ENCODE data around the gene CUTA. TPM values are rescaled to one million over a fixed set of nuclear protein-coding genes. Genes with fewer than 3 reads are reported as not detected.

The CUTA gene
- total and polyA plus RNA-seq, 2 of the 13 experiments (the other 11 are each of a cell fraction or from before 2014, with no cell fraction given), result 170 to 180 TPM

GRCh38 chr6:33446356-33446755 lies 28.4 kb upstream of the CUTA start:
- Histone ChIP-seq H3K4me1 (ENCODE audit: insufficient read depth, low read length) (no peaks in the 10 kb centered on the region), H3K27ac (ENCODE audit: extremely low read length, insufficient read depth, low read length) (no peak overlapping the region), H4K20me1 (ENCODE audit: insufficient read depth, low read length) (no peaks in the 10 kb centered on the region), H3K4me2 (ENCODE audit: low read depth, low read length) (no peak overlapping the region), H2AFZ (ENCODE audit: low read length) (no peak overlapping the region), H3K4me3 (replicated peaks in 1 of 3; ENCODE audit: insufficient read depth in 1 of 3, low read depth in 2 of 3, low read length in 3 of 3) (no peak overlapping the region), H3K27me3 (ENCODE audit: control insufficient read depth in 1 of 2, insufficient read depth in 2 of 2, low read length in 2 of 2) (no peaks in the 10 kb centered on the region; a peak in 1 of 5 replicates), H3K9ac (ENCODE audit: insufficient read depth, low read depth, low read length) (no peak overlapping the region), H3K79me2 (ENCODE audit: insufficient read depth, low read length) (no peaks in the 10 kb centered on the region), H3K36me3 (replicated peaks in 1 of 2; ENCODE audit: control insufficient read depth in 1 of 2, insufficient read depth in 2 of 2, low read length in 2 of 2) (no peaks in the 10 kb centered on the region), H3K9me3 (ENCODE audit: low read length) (no peaks in the 10 kb centered on the region)
- BruUV-seq (replicated peaks), result no TSS peak
- CTCF ChIA-PET (ENCODE audit: low intra/inter-chr PET ratio, low total read pairs), result no interaction called here
- DNase-seq (ENCODE audit: low spot score), result no peak
- POLR2A ChIA-PET, result interaction anchor here (0.8 to 3.2 kb wide), 2 partner anchors 8 to 28 kb away, joined by 3 to 13 read pairs; partner anchors contain the start of genes CUTA and ZBTB9
- WGBS (ENCODE audit: low lambda C conversion rate), result 88% methylated on average over 10 of the region's 10 CpGs
- intact Hi-C loops (cut with micrococcal nuclease; ENCODE audit: unreplicated experiment) (no loop called here), in situ Hi-C loops (cut with HindIII; ENCODE audit: extremely low pct_ligation_motif_present, low pct_unique_long_range_greater_than_20kb) (no loop called here)
- ATAC-seq, result no peak
- FAIRE-seq, result no peak
- no peak for TF ChIP-seq ZBTB7B (CRISPR knock-in tag; IDR thresholded peaks at IDR 0.05)
- no peak for TF ChIP-seq TCF7 (IDR thresholded peaks at IDR 0.05; ENCODE audit: low read depth)
- no peak for TF ChIP-seq TBP (CRISPR knock-in tag; IDR thresholded peaks at IDR 0.05)
- no peak for TF ChIP-seq JUN (CRISPR knock-in tag; IDR thresholded peaks at IDR 0.05)
- TF ChIP-seq ADNP (CRISPR knock-in tag; IDR thresholded peaks at IDR 0.05), result no peak
- no peak for TF ChIP-seq NCOA5 (CRISPR knock-in tag; IDR thresholded peaks at IDR 0.05)
- TF ChIP-seq FIP1L1 (IDR thresholded peaks at IDR 0.05; ENCODE audit: borderline replicate concordance, insufficient read depth, low read depth, low read length), result no peak
- TF ChIP-seq USF2 (IDR thresholded peaks at IDR 0.05; ENCODE audit: low read depth, low read length), result no peak
- TF ChIP-seq USF2 (CRISPR knock-in tag; IDR thresholded peaks at IDR 0.05; ENCODE audit: borderline replicate concordance), result no peak
- TF ChIP-seq ZFY (CRISPR knock-in tag; IDR thresholded peaks at IDR 0.05), result no peak
- TF ChIP-seq GLMP (CRISPR knock-in tag; IDR thresholded peaks at IDR 0.05; ENCODE audit: borderline replicate concordance), result no peak
- TF ChIP-seq ATF7-NPFF (CRISPR knock-in tag; IDR thresholded peaks at IDR 0.05; ENCODE audit: low read depth), result no peak
- no peak for TF ChIP-seq STAT6 (CRISPR knock-in tag; IDR thresholded peaks at IDR 0.05; ENCODE audit: borderline replicate concordance)
- TF ChIP-seq ZSCAN9 (CRISPR knock-in tag; IDR thresholded peaks at IDR 0.05; ENCODE audit: borderline replicate concordance), result no peak
- TF ChIP-seq UBTF (CRISPR knock-in tag; IDR thresholded peaks at IDR 0.05), result no peak
- no peak for TF ChIP-seq STAG1 (CRISPR knock-in tag; IDR thresholded peaks at IDR 0.05)
- no peak for TF ChIP-seq POGZ (CRISPR knock-in tag; IDR thresholded peaks at IDR 0.05)
- no peak for TF ChIP-seq MAFF (IDR thresholded peaks at IDR 0.05; ENCODE audit: low read depth, low read length)
- no peak for TF ChIP-seq SNAPC2 (CRISPR knock-in tag; IDR thresholded peaks at IDR 0.05)

Measured in HepG2 (cell line).